GM12891 (cell line): ENCODE measurements around the gene POU6F2.

Experiments
- POLR2A ChIP-seq: IDR thresholded peaks from 2 replicates; pipeline ENCODE4 v1.6.1; 2011; ENCODE audit warnings: low read depth, low read length, control low read depth
- POLR2AphosphoS5 ChIP-seq: IDR thresholded peaks from 2 replicates; pipeline ENCODE4 v1.6.1; 2011; ENCODE audit warnings: low read depth, low read length, control low read depth
- TAF1 ChIP-seq: IDR thresholded peaks from 2 replicates; pipeline ENCODE4 v1.6.1; 2011; ENCODE audit warnings: low read depth, low read length, control low read depth

DNA sequence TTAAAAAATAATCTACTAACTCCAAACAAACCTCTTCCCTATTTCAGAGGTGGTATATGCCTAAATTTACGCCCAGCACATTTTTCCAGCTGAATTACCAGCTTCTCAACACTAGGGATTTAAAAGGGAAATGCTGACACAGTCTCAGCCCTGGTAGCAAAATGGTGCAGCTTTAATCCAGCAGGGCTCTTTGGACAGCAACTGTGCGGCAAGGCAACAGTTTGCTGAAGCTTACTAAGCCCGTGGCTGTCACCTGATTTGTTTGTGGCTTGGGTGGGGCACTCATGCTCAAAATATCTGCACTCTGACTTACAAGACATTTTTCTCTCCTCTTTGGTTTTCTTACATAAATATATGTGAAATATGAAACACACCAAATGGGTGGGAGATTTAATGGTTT lies 206.7 kb downstream of the POU6F2 start:
- TF ChIP-seq TAF1 (no peak), POLR2A (no peak), POLR2AphosphoS5 (no peak)
